Mucosa of descending colon (tissue), 3 donors: ENCODE results near the gene JAM3. TPM values are rescaled to one million over a fixed set of nuclear protein-coding genes. Genes with fewer than 3 reads are reported as not detected.

ENCODE experiments used
- ATAC-seq: fragments of 200-7000 bp; cut with Tn5 transposase; one replicate; pipeline ENCODE4 v1.9.1; 2020; ENCODE audit warnings: mild to moderate bottlenecking, moderate library complexity
- DNase-seq, 3 donors: peaks; one replicate each; pipeline ENCODE4 v3.0.0-alpha.2; 2020
- H3K36me3 ChIP-seq: fragments of 200-600 bp; one replicate; pipeline ENCODE4 v1.8.0; 2021; ENCODE audit warnings: low read depth, mild to moderate bottlenecking
- H3K4me1 ChIP-seq: fragments of 200-600 bp; one replicate; pipeline ENCODE4 v1.8.0; 2021; ENCODE audit warnings: low read depth, mild to moderate bottlenecking
- H3K4me3 ChIP-seq: fragments of 200-600 bp; one replicate; pipeline ENCODE4 v1.8.0; 2021; ENCODE audit warnings: mild to moderate bottlenecking
- H3K9me3 ChIP-seq: fragments of 200-600 bp; one replicate; pipeline ENCODE4 v1.8.0; 2021; ENCODE audit warnings: mild to moderate bottlenecking
- intact Hi-C, 2 donors: fragments of 100-400 bp; cut with DNase I in 1 of 2; cut with micrococcal nuclease in 1 of 2; formaldehyde crosslinking; loops; one replicate each; pipeline versions ENCODE4 v1.11.0 to v1.11.1; 2022; cut with DNase I, micrococcal nuclease
- total RNA-seq, 3 donors: library from RNA; stranded (reverse); fragmentation: NEBNext Ultra II Directional in 2 of 3; extraction: Animal tissue kit (Norgen Biotek cat#: 25700) in 2 of 3; gene quantifications; one replicate each; pipeline versions ENCODE4 v1.2.1 to v1.2.4, GENCODE V29; 2021 to 2023
- TF ChIP-seq, protein P1 (sequence below): fragments of 200-600 bp; IDR thresholded peaks from one replicate; pipeline ENCODE4 v1.8.0; 2022; ENCODE audit warnings: antibody characterized with exemption, mild to moderate bottlenecking
- donor health status: DM: no; HTN: no; CAD: no; lungs with moderate emphysema.
- donor health status: DM: no; HTN: no; CAD: no.
- donor health status: DM: no; HTN: yes; CAD: no.

The JAM3 gene
- total RNA-seq, 3 donors from 2014 or later, result 5.4 to 62.7 (median 5.5) TPM

DNA sequence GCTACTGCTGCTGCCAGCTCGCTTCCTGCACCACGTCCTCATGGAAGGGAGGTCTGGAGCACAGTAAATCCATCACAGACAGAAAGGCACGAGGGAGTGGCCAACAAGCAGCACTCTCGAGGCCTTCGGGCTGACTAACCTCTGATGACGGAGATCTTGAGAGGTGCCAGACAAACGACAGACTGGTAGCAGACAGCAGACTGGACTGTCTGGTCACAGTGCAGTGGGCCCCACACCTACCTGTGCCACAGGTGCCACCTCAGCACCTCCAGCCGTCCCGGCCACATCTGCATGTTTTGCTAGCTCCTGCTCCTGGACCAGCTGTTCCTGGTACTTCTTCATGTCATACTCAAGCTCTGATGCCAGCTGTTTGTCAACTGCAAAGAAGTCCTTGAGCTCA lies 90.8 kb downstream of the JAM3 start:
- Histone ChIP-seq H3K4me1 (no peaks in the 10 kb centered on the region), H3K4me3 (no peak overlapping the region), H3K9me3 (no peaks in the 10 kb centered on the region), H3K36me3 (no peaks in the 10 kb centered on the region)
- intact Hi-C loops, result no loop called here
- no peak for DNase-seq
- no peak for ATAC-seq
- TF ChIP-seq, protein P1, sequence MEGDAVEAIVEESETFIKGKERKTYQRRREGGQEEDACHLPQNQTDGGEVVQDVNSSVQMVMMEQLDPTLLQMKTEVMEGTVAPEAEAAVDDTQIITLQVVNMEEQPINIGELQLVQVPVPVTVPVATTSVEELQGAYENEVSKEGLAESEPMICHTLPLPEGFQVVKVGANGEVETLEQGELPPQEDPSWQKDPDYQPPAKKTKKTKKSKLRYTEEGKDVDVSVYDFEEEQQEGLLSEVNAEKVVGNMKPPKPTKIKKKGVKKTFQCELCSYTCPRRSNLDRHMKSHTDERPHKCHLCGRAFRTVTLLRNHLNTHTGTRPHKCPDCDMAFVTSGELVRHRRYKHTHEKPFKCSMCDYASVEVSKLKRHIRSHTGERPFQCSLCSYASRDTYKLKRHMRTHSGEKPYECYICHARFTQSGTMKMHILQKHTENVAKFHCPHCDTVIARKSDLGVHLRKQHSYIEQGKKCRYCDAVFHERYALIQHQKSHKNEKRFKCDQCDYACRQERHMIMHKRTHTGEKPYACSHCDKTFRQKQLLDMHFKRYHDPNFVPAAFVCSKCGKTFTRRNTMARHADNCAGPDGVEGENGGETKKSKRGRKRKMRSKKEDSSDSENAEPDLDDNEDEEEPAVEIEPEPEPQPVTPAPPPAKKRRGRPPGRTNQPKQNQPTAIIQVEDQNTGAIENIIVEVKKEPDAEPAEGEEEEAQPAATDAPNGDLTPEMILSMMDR, result no peak

DNA sequence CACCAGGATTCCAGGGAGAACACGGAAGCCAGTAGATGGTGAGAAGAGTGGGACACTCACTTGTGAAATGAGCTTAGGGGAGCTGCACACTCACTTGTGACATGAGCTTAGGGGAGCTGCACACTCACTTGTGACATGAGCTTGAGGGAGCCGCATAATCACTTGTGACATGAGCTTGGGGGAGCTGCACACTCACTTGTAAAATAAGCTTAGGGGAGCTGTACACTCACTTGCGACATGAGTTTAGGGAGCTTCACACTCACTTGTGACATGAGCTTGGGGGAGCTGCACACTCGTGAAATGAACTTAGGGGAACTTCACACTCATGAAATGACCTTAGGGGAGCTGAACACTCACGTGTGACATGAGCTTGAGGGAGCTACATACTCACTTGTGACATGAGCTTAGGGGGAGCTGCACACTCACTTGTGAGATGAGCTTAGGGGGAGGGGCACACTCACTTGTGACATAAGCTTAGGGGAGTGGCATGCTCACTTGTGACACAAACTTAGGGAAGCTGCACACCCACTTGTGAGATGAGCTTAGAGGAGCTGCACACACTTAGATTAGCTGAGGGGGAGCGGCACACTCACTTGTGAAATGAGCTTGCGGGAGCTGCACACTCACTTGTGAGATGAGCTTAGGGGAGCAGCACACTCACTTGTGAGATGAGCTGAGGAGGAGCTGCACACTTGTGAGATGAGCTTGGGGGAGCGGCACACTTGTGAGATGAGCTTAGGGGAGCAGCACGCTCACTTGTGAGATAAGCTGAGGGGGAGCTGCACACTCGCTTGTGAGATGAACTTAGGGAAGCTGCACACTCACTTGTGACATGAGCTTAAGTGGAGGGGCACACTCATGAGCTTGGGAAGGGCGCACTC lies 95.9 kb downstream of the JAM3 start:
- Histone ChIP-seq H3K9me3 (no peaks in the 10 kb centered on the region), H3K4me1 (no peaks in the 10 kb centered on the region), H3K4me3 (no peak overlapping the region), H3K36me3 (no peaks in the 10 kb centered on the region)
- ATAC-seq (no peak), DNase-seq (no peak)
- intact Hi-C loops, result no loop called here
- TF ChIP-seq, protein P1, result no peak

DNA sequence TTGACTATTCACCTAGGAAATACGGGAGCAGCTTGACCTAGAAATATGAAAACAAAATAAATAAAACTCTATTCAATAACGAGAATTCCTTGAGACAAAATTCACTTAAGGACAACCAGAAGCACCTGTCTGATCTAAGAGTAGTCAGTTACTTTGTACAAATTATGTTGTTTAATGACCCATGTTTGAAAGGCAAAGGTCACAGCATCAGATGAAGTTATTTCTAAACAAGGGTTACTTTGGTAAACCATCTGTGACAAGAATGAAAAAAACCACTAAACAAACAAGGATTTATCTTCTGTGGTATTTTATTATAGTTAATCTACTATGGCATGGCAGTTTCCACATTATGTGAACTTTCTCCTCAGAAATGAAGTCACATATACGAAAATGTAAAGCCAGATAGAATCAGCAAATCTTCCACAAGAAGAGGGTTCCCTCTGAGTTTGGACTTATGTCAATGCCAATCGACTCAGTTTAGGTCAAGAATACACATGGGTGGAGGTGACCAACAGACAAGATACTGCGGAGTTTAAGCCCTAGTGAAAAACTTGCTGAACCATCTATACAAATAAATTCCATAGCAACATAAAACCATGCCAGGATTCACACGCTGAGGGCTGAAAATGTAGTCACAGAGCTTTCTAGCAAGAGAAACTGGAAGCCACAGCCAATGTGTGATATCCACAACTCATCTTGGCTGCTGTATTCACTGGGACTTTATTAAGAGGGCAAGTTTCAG lies 101.5 kb downstream of the JAM3 start:
- DNase-seq (no peak), ATAC-seq (no peak)
- TF ChIP-seq, protein P1, result no peak
- Histone ChIP-seq H3K9me3 (no peaks in the 10 kb centered on the region), H3K4me3 (no peak overlapping the region), H3K36me3 (no peaks in the 10 kb centered on the region), H3K4me1 (no peaks in the 10 kb centered on the region)
- intact Hi-C loops, result no loop called here

DNA sequence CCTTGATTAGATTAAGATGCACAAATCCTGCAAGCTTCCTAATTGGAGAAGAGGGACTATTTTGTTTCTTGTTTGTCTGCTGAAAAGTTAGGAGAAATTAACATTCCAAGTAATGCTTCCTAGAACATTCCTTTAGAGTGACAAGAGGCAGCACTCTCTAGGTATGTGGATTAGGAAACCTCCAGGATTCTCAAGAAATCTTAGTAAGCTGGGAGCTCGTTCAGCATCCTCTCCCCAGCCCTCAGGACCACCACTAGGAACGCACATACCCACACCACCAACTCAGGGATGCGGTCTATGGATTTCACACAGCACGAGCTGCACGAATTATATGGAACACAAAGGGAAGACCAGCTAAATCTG lies 102.0 kb downstream of the JAM3 start:
- H3K36me3 ChIP-seq, result no peaks in the 10 kb centered on the region
- TF ChIP-seq, protein P1, result no peak
- intact Hi-C loops, result no loop called here

DNA sequence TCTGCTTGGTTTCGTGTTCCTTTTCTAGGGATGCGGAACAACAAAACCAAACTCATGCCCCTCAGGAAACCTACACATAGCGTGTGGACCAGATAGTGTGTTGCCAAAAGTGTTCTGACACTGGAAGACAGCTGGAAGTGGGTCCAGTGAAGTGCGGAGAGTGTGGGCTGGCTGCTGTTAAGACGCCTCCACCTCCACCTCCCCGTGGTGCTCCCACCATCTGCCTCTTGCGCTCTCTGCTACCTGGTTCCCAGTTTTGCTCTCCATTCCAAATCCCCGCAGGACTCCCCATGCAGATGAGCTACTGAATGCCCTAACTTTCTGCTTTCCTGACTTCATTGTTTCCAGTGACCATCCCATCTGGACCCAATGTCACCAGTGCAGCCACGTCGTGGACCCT lies 103.1 kb downstream of the JAM3 start:
- H3K4me1 ChIP-seq, result no peaks in the 10 kb centered on the region
- no peaks in the 10 kb centered on the region for H3K36me3 ChIP-seq
- intact Hi-C loops, result no loop called here
- H3K9me3 ChIP-seq, result no peaks in the 10 kb centered on the region
- ATAC-seq (no peak), DNase-seq (no peak)
- H3K4me3 ChIP-seq, result no peak overlapping the region
- TF ChIP-seq, protein P1, result no peak

More for the DNA sequence above, 102.0 kb downstream of the JAM3 start:
- ATAC-seq, result no peak
- Histone ChIP-seq H3K4me1 (no peaks in the 10 kb centered on the region), H3K4me3 (no peak overlapping the region), H3K9me3 (no peaks in the 10 kb centered on the region)
- DNase-seq, result no peak
